OCI-LY3 (cell line): ENCODE results near the gene ME3.

Experiments used
- CTCF ChIP-seq: fragments of 200-600, 300-600 bp; sonication (generic); IDR thresholded peaks from 2 replicates; pipeline ENCODE4 v1.5.1; 2014; ENCODE audit warnings: antibody characterized with exemption, low read length, low read depth
- EZH2phosphoT487 ChIP-seq: fragments of 200-600 bp; shearing (Covaris generic); IDR thresholded peaks from 2 replicates; pipeline ENCODE4 v1.6.1; 2018; ENCODE audit warnings: antibody characterized with exemption, mixed run types, low read depth

- no peak for TF ChIP-seq CTCF
- no peak for TF ChIP-seq EZH2phosphoT487
Measured at GRCh38 chr11:86446163-86446923, 226.1 kb downstream of the ME3 start.
